ENCODE data around the gene NACC1. TPM values are rescaled to one million over a fixed set of nuclear protein-coding genes. Genes with fewer than 3 reads are reported as not detected.
"Not testable (repeated sequence)": the region's sequence is repeated elsewhere in the genome, so short reads cannot be mapped to it uniquely, and the experiment has no call there.

NACC1 gene
- total RNA-seq, 1 experiment from 2014 or later: 86.1 TPM

DNA sequence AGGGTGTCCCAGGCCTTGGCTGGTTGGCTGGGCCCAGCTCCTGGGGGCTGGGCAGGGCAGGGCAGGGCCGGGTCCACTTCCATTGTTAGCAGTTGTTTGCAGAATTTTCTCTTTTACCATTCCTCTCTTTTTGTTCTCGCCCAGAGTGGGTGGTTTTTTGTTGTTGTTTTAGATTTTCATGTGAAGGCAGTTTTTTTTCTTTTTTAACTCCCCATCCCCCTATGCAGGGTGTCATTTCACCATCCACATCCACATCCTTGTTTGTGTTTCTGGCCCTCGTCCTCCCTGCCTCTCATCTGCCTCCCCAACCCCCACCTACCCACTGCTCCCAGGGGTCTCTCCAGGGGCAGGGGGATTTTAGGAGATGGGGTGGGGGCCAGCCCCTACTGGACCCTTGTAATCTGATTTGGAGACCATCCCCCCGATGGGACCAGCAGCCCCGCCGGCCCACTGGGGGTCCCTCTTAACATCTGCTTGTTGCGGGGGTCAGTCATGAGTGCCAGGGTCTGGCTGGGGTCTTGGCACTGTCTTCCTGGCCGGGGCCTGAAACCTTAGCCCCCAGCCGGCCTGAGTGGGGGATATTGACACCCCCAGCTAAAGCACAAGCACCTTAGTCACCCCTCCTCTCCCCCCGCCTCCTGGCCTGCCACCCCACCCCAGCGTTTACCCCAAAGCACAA is 21.7 kb downstream of the NACC1 start:
- no peak for DNase-seq (ENCODE audit: low read depth)

- no peak for DNase-seq (ENCODE audit: low read depth)
These were observed 28.9 kb downstream of the NACC1 start for GRCh38 chr19:13146763-13147563.

DNA sequence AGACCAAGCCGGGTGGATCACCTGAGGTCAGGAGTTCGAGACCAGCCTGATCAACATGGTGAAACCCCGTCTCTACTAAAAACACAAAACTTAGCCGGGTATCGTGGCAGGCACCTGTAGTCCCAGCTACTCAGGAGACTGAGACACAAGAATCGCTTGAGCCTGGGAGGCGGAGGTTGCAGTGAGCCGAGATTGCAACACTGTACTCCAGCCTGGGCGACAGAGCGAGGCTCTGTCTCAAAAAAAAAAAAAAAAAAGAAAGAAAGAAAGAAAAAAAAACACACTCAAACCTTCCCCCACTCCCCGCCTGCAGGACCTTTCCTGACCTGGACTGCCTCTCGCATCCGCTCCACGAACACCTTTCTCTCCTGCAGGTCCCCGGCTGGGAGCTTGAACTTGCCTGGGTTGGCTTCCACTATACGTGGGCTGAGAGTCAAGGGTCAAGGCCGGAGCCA is 31.1 kb downstream of the NACC1 start:
- DNase-seq (ENCODE audit: low read depth): not testable (repeated sequence)

- peak; percentile 44 for DNase-seq (ENCODE audit: low read depth)
These were observed 31.6 kb downstream of the NACC1 start for GRCh38 chr19:13149628-13150186.

GRCh38 chr19:13150187-13150930 is 32.3 kb downstream of the NACC1 start, which contains the start of the genes IER2 and STX10:
Gene IER2 (plus strand): TSS chr19:13150411. CDS start chr19:13153187, 2,776 bp downstream.
Gene STX10 (minus strand): TSS chr19:13150375. CDS start chr19:13150173, 202 bp downstream.
- DNase-seq (ENCODE audit: low read depth): peak; percentile 93

- DNase-seq (ENCODE audit: low read depth): no peak
These were observed 33.0 kb downstream of the NACC1 start for GRCh38 chr19:13150931-13151604.

DNA sequence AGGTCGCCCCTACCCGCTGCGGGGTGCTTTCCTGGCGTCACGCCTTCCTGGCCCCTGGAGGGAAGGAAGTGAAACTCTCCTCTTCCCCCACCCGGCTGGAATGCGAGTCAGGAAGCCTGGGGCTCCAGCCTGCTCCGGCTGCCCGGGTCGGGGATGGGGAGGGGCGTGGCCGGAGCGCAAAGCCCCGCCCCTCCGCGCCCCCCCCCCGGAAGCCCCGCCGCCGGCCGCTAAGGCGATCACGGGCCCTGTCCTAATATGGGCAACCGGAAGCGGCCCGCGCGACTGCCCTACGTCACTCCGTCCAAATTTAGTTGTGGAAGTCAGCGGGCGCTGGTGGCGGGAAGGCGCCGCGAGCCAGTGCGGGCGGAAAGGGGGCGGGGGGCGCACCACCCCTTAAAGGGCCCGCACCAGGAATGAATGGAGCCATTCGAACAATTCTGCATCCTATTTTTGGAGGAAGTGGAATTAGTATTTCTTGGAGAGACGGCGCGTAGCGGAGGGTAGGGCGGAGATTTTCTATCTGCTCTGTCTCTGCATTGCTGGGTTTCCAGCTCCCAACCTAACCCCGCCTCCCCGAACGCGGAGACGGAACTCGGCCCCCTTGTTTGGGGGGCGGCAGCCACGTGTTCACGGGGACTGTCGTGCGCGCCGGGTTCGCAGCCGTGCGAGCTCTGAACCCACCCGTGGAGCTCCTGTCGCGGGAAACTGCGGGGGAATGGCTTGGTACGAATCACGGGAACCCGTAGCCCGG is 33.7 kb downstream of the NACC1 start:
- DNase-seq (ENCODE audit: low read depth): peak; percentile 96

DNA sequence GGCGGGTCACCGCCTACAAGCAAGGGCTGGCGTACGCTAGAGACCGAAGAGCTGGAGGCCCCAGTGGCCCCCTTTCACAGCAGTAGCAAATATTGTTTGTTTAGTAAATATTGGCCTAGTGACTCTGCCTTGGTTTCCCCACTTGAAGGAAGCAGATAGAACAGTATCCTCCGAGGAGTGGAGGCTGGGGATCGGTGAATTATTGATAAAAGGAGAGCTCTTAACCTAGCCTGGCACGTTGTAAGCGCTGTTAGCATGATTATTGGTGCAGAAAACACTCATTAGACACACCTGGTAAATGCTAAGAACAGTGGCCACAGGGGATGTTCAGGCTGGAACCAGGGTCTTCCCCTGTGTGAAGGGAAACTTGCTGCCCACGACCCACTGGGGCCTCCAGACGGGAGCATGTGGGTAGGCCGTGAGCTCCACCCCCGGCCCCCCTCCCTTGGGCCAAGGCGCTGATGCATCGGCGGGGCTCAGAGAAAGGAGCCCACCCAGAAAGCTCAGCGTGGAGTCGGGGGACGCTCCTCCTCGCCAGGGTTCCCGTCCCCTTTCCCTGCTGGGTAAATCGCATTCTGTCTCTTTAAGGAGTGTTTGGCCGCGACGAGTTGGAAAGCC is 34.4 kb downstream of the NACC1 start:
- no peak for DNase-seq (ENCODE audit: low read depth)

DNA sequence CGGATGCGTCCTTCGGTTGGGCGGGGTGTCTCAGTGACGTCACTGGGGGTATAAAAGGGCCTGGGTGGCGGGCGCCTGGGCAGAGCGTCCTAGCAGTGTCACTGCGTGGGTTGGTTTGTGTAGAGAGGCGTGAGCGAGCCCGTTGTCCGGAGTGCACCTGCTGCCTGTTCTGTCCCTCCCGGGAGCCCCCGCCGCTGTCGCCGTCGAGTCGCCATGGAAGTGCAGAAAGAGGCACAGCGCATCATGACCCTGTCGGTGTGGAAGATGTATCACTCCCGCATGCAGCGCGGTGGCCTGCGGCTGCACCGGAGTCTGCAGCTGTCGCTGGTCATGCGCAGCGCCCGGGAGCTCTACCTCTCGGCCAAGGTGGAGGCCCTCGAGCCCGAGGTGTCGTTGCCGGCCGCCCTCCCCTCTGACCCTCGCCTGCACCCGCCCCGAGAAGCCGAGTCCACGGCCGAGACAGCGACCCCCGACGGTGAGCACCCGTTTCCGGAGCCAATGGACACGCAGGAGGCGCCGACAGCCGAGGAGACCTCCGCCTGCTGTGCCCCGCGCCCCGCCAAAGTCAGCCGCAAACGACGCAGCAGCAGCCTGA is 35.0 kb downstream of the NACC1 start:
- peak; percentile 93 for DNase-seq (ENCODE audit: low read depth)

DNA sequence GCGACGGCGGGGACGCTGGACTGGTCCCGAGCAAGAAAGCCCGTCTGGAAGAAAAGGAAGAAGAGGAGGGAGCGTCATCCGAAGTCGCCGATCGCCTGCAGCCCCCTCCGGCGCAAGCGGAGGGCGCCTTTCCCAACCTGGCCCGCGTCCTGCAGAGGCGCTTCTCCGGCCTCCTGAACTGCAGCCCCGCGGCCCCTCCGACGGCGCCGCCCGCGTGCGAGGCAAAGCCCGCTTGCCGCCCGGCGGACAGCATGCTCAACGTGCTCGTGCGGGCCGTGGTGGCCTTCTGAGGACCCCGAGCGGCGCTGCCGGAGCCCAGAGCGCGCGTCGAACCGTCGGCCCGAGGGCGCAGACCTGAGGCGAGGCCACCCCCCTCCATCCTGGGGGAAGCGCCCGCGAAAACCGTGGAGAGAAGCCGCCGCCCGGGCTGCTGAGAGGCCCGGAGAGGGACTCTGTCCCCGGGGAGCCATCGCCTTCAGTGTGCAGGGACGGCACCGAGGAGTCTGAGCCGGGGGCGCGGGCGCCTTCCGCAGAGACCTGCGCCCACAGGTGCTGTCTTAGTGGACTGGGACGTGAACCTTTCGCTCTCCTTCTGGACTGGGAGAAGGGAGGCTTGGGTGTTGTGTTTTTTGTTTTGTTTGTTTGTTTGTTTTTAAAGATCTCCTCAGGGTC is 35.6 kb downstream of the NACC1 start:
- DNase-seq (ENCODE audit: low read depth): no peak

DNA sequence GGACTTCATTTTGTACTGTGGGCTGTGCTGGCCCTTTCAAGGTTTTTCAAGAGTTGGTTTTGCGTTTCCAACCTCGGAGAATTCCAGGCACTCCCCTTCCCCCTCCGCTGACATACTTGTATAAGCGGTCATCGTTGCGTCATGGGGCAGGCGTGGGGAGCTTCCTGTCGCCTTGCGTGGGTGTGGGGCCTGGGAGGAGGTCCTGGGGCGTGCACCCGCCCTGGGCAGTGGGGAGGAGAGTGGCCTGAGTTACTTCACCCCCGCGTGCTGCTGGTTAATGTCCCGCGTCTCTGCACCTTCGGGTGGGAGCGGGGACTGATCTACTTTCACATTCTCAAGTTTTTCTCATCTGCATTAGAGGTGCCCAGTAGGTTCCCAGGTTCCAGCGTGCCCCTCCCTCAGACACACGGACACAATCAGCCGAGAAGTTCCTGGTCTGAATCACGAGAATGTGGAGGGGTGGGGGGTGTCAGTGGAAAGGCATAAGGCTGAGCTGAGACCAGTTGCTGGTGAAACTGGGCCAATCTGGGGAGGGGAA is 36.2 kb downstream of the NACC1 start:
- peak; percentile 87 for DNase-seq (ENCODE audit: low read depth)

- peak; percentile 49 for DNase-seq (ENCODE audit: low read depth)
These were observed 36.9 kb downstream of the NACC1 start for GRCh38 chr19:13154911-13155471.

DNA sequence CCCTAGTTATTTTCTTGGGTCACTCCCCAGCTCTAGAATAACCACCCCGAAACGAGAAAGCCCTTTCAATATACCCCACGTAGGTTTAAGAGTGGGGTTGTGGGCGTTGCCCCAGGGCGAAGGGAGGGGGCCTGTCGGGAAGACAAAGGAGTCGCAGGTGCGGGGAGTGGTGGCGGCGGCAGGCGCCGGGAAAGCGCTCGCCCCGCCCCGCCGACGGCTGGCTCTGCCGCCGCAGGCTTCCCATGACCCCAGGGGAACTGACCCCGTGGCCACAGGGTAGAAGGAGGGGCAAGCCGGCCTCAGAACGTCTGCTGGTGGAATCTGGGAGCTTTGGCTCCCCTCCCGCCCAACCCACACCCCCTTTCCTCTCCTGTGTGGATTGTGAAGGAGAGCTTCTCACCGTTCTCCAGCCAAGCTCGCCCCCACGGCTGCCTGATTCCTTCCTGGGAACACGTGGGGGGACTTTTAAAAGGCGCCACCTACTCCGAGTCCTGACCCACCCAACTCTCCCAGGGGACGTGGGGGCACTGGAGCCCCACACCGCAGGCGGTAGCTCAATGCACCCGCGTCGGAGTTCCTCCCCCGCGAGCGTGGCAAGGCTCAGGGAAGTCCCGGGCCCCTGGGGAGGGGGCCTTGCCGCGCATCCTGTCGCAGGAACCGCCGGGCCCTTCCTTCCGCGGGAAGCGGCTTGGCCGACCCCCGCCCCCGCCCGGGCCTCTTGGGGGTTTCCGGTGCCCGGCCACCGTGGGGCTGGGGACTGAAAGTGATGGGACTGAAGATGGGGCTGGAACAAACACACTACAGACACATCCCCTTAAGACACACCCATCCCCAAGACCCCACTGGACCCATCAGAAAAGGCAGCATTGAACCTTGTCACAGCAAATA is 37.7 kb downstream of the NACC1 start:
- DNase-seq (ENCODE audit: low read depth): peak; percentile 82

GRCh38 chr19:13159713-13160112 is 41.6 kb downstream of the NACC1 start:
- no peak for DNase-seq (ENCODE audit: low read depth)

DNA sequence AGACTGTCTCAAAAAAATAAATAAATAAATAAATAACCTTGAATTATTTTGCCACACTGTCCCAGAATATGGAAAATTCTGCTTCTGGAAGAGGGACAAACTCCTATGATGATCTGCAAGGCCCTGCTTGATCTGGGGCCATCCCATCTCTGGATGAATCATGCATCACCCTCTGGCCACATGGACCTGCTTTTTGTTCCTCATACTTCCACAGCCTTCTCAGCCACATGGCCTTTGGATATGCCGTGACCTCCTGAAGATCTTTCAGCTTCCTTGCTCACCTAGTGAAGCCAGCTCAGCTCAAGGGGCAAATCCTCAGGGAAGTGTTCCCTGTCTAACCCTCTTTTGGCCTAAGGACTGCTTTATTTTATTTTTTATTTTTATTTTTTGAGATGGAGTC is 42.5 kb downstream of the NACC1 start:
- no peak for DNase-seq (ENCODE audit: low read depth)

GRCh38 chr19:13162724-13163608 is 44.9 kb downstream of the NACC1 start:
- DNase-seq (ENCODE audit: low read depth): peak; percentile 91

Data from LHCN-M2 (cell line).